D721Med (cell line): ENCODE results near the gene C11orf87.

ENCODE experiments used
- DNase-seq: peaks from one replicate; pipeline ENCODE4 v3.0.0; 2011; ENCODE audit warnings: low spot score; ENCODE audit not compliant: insufficient read length
- FAIRE-seq: peaks from 2 replicates; lab custom pipeline; 2011; peaks lifted over from hg19 to GRCh38; lab: Jason Lieb, UNC
- CTCF ChIP-seq: IDR thresholded peaks from 2 replicates; pipeline ENCODE4 v1.5.1; 2012; ENCODE audit warnings: mild to moderate bottlenecking, control low read depth; ENCODE audit not compliant: insufficient read depth; ENCODE audit errors: missing control alignments

The C11orf87 gene

GRCh38 chr11:109384873-109385272 lies 37.1 kb upstream of the C11orf87 start:
- FAIRE-seq (no peak), DNase-seq (no peak)
- TF ChIP-seq CTCF: no peak

- no peak for TF ChIP-seq CTCF
- FAIRE-seq: no peak
- DNase-seq: no peak
These were observed 33.0 kb upstream of the C11orf87 start for GRCh38 chr11:109388982-109389381.

- no peak for TF ChIP-seq CTCF
- no peak for DNase-seq
- FAIRE-seq: no peak
These were observed 31.2 kb upstream of the C11orf87 start for GRCh38 chr11:109390752-109391151.

GRCh38 chr11:109401545-109401944 lies 20.4 kb upstream of the C11orf87 start:
- FAIRE-seq: no peak
- no peak for TF ChIP-seq CTCF
- no peak for DNase-seq

- FAIRE-seq (no peak), DNase-seq (no peak)
- no peak for TF ChIP-seq CTCF
These were observed 16.3 kb upstream of the C11orf87 start for GRCh38 chr11:109405671-109406070.

- no peak for DNase-seq
- no peak for FAIRE-seq
- TF ChIP-seq CTCF: no peak
These were observed 5.4 kb upstream of the C11orf87 start for GRCh38 chr11:109416601-109417000.

GRCh38 chr11:109422870-109423465 lies 978 bp downstream of the C11orf87 start:
- DNase-seq: peak; percentile 22
- no peak for TF ChIP-seq CTCF
- FAIRE-seq: no peak
